HG03175 (cell line): Measurements from ENCODE around the gene ASB2.

Experiments used
- ATAC-seq: cut with Tn5 transposase; IDR thresholded peaks from one replicate; pipeline ENCODE4 v1.9.1; 2021; ENCODE audit warnings: mild to moderate bottlenecking, moderate library complexity; ENCODE audit not compliant: unreplicated experiment

Gene ASB2

GRCh38 chr14:93950948-93951634 is 25.3 kb downstream of the ASB2 start:
- no peak for ATAC-seq

GRCh38 chr14:93949511-93950075 is 26.8 kb downstream of the ASB2 start:
- ATAC-seq, result no peak

- ATAC-seq, result no peak
These were observed 29.1 kb downstream of the ASB2 start for GRCh38 chr14:93947282-93947681.

- ATAC-seq, result no peak
These were observed 29.8 kb downstream of the ASB2 start for GRCh38 chr14:93946541-93947090.

- no peak for ATAC-seq
These were observed 30.3 kb downstream of the ASB2 start for GRCh38 chr14:93946104-93946503.

- no peak for ATAC-seq
These were observed 31.3 kb downstream of the ASB2 start for GRCh38 chr14:93945070-93945399.

- ATAC-seq, result no peak
These were observed 31.9 kb downstream of the ASB2 start for GRCh38 chr14:93944348-93945069.

- no peak for ATAC-seq
These were observed 32.4 kb downstream of the ASB2 start for GRCh38 chr14:93943930-93944329.

GRCh38 chr14:93943052-93943451 is 33.3 kb downstream of the ASB2 start:
- ATAC-seq, result no peak

- ATAC-seq, result no peak
These were observed 35.0 kb downstream of the ASB2 start for GRCh38 chr14:93941293-93941910.

GRCh38 chr14:93940437-93940836 is 35.9 kb downstream of the ASB2 start:
- no peak for ATAC-seq

- ATAC-seq, result peak; percentile 87
These were observed 36.8 kb downstream of the ASB2 start for GRCh38 chr14:93939304-93940229.

GRCh38 chr14:93938751-93939303 is 37.5 kb downstream of the ASB2 start:
- ATAC-seq, result no peak

GRCh38 chr14:93937519-93937918 is 38.9 kb downstream of the ASB2 start:
- ATAC-seq, result no peak

- ATAC-seq, result no peak
These were observed 39.4 kb downstream of the ASB2 start for GRCh38 chr14:93936926-93937325.

- peak; percentile 33 for ATAC-seq
These were observed 40.1 kb downstream of the ASB2 start for GRCh38 chr14:93936245-93936644.

- ATAC-seq, result no peak
These were observed 41.2 kb downstream of the ASB2 start for GRCh38 chr14:93935213-93935612.

GRCh38 chr14:93932642-93933041 is 43.7 kb downstream of the ASB2 start:
- no peak for ATAC-seq

GRCh38 chr14:93930989-93931307 is 45.4 kb downstream of the ASB2 start:
- ATAC-seq, result no peak

GRCh38 chr14:93930296-93930988 is 45.9 kb downstream of the ASB2 start:
- no peak for ATAC-seq
